Vagina (tissue), 2 donors: ENCODE results near the gene MANEAL.

ENCODE experiments used
- POLR2A ChIP-seq, 2 donors: fragments of 450-650 bp; IDR thresholded peaks; one replicate each; pipeline ENCODE4 v1.6.1; 2017; ENCODE audit warnings: antibody characterized with exemption in 2 of 2, mild to moderate bottlenecking in 2 of 2, moderate library complexity in 2 of 2
- POLR2AphosphoS5 ChIP-seq, 2 donors: sonication (generic); formaldehyde crosslinking; IDR thresholded peaks; one replicate each; pipeline ENCODE4 v1.9.0; 2017; ENCODE audit warnings: antibody characterized with exemption in 2 of 2, mild to moderate bottlenecking in 2 of 2, low read depth in 1 of 2; ENCODE audit not compliant: insufficient read depth in 1 of 2

- no peak for TF ChIP-seq POLR2A (IDR thresholded peaks at IDR 0.05)
- TF ChIP-seq POLR2AphosphoS5 (IDR thresholded peaks at IDR 0.05; ENCODE audit: insufficient read depth in 1 of 2, low read depth in 1 of 2), result no peak
Observed at GRCh38 chr1:37822906-37823815, 29.5 kb downstream of the MANEAL start.
